Measurements from ENCODE around the gene MICAL1.

The MICAL1 gene

GRCh38 chr6:109472132-109472995 is 16.8 kb upstream of the MICAL1 start:
- TF ChIP-seq USF1 (IDR thresholded peaks at IDR 0.05) = no peak
- TF ChIP-seq TCF12 (IDR thresholded peaks at IDR 0.05; ENCODE audit: low read depth) = no peak
- TF ChIP-seq TAF1 (IDR thresholded peaks at IDR 0.05; ENCODE audit: low read depth) = no peak
- no peak for TF ChIP-seq EP300 (IDR thresholded peaks at IDR 0.05; ENCODE audit: borderline replicate concordance)
- TF ChIP-seq FOXM1 (IDR thresholded peaks at IDR 0.05; ENCODE audit: borderline replicate concordance, low read depth) = no peak
- no peak for TF ChIP-seq ZBTB7A (IDR thresholded peaks at IDR 0.05; ENCODE audit: low read depth)
- TF ChIP-seq, protein P1, sequence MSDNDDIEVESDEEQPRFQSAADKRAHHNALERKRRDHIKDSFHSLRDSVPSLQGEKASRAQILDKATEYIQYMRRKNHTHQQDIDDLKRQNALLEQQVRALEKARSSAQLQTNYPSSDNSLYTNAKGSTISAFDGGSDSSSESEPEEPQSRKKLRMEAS (IDR thresholded peaks at IDR 0.05) = no peak
- no peak for TF ChIP-seq YY1 (IDR thresholded peaks at IDR 0.05; ENCODE audit: low read depth)
- TF ChIP-seq CEBPB (IDR thresholded peaks at IDR 0.05) = no peak
- TF ChIP-seq REST (IDR thresholded peaks at IDR 0.05; ENCODE audit: low read depth) = no peak
- TF ChIP-seq CREB1 (IDR thresholded peaks at IDR 0.05; ENCODE audit: low read depth) = no peak
- TF ChIP-seq NFIC (IDR thresholded peaks at IDR 0.05) = no peak
- no peak for TF ChIP-seq EGR1 (IDR thresholded peaks at IDR 0.05)
- TF ChIP-seq RAD21 (IDR thresholded peaks at IDR 0.05; ENCODE audit: low read depth) = no peak
- TF ChIP-seq TEAD4 (IDR thresholded peaks at IDR 0.05) = no peak

DNA sequence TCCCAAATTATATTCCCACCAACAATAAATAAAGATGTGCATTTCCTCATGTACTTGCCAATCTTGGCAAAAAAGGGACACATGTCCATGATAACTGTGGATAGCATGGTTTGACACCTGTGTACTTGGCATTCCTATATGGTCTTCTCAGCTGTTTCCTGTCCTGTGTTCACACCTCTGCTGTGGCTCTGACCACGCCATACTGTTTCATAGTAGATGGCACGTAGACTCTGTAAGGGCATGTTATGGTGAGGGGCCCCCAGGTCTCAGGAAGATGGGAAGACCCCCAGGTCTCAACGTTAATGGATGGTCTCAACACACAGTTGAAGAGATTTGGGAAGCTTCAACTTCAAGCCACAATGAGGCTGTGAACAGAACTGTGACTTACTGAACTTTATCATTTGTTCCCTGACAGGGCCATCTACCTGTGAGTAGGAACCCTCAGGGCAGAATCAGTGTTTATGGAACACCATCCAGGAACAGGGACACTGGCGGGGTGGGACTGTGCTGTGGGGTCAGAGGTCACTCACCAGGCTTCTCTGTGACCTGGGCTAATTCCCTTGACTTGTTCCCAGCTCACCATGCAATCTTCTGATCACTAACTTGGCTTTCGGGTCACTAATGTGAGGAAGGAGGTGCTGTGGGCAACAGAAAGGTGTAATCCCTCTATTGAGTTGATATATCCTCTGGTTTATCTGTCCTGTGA is 15.7 kb upstream of the MICAL1 start:
- TF ChIP-seq NFIC (IDR thresholded peaks at IDR 0.05) = no peak
- TF ChIP-seq TCF12 (IDR thresholded peaks at IDR 0.05; ENCODE audit: low read depth) = no peak
- no peak for TF ChIP-seq RAD21 (IDR thresholded peaks at IDR 0.05; ENCODE audit: low read depth)
- TF ChIP-seq, protein P1 (IDR thresholded peaks at IDR 0.05) = no peak
- no peak for TF ChIP-seq CREB1 (IDR thresholded peaks at IDR 0.05; ENCODE audit: low read depth)
- TF ChIP-seq USF1 (IDR thresholded peaks at IDR 0.05) = no peak
- TF ChIP-seq EGR1 (IDR thresholded peaks at IDR 0.05) = no peak
- TF ChIP-seq YY1 (IDR thresholded peaks at IDR 0.05; ENCODE audit: low read depth) = no peak
- TF ChIP-seq TEAD4 (IDR thresholded peaks at IDR 0.05) = no peak

GRCh38 chr6:109469591-109470189 is 14.1 kb upstream of the MICAL1 start:
- TF ChIP-seq NFIC (IDR thresholded peaks at IDR 0.05) (no peak), USF1 (IDR thresholded peaks at IDR 0.05) (no peak), EGR1 (IDR thresholded peaks at IDR 0.05) (no peak), CREB1 (IDR thresholded peaks at IDR 0.05; ENCODE audit: low read depth) (no peak), TCF12 (IDR thresholded peaks at IDR 0.05; ENCODE audit: low read depth) (no peak), RAD21 (IDR thresholded peaks at IDR 0.05; ENCODE audit: low read depth) (no peak), TAF1 (IDR thresholded peaks at IDR 0.05; ENCODE audit: low read depth) (no peak), REST (IDR thresholded peaks at IDR 0.05; ENCODE audit: low read depth) (no peak)

DNA sequence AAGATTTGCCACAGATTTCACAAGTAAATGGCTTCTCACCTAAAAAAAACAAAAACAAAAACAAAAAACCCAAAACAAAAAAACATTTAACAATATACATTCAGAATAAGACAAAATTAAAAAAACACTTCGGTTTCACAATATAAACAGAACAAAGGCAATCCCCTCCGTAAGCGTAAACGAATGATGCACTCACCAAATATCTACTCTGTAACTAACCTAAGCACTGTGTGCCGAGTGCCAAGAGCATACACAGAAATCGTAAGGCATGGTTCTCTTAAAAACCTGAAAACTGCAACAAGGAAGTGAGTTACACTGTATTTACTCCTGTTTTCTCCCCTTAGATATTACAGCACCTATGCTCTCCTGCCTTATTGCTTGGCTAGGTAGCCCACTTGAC is 12.1 kb upstream of the MICAL1 start:
- TF ChIP-seq EP300 (IDR thresholded peaks at IDR 0.05; ENCODE audit: borderline replicate concordance) = no peak
- no peak for TF ChIP-seq TEAD4 (IDR thresholded peaks at IDR 0.05)
- TF ChIP-seq REST (IDR thresholded peaks at IDR 0.05; ENCODE audit: low read depth) = no peak
- TF ChIP-seq USF1 (IDR thresholded peaks at IDR 0.05) = no peak

Data from Ishikawa (cell line).